ENCODE results near the gene RABEP2.
"Not testable (repeated sequence)": the region's sequence is repeated elsewhere in the genome, so short reads cannot be mapped to it uniquely, and the experiment has no call there.

The RABEP2 gene

DNA sequence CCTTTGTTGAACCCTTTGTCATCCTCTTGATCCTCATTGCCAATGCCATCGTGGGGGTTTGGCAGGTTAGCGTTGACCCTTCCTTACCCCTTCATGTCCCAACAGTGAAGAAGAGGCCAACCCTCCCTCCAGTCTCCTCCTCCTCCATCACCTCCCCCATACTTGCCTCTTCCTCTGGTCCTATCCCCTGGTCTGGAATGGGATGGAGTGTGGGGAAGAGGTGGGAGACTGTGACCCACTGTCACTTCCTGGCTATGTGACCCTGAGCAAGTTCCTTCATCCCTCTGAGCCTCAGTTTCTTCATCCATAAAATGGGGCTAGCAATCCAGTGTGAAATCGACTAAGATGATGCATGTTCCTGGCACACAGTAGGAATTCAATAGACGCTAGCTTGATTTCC is 44.1 kb downstream of the RABEP2 start:
- no peak for FAIRE-seq
- no peak for DNase-seq (ENCODE audit: insufficient read length, low spot score)

DNA sequence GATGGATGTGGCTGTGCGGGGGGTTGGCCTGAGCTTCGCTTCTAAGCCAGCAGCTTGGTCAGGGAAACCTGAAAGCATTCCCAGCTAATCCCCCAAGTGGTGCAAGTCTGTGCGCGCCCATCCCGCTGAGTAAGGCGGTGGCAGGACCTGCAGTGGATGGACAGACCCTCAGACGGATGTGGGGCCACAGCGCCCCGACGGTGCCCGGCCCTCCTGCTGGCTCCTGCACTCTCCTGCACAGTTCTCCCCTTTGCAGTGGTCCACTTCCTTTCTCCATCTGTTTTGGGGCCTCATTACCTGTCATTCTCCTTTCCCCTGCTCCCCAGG is 44.5 kb downstream of the RABEP2 start:
- FAIRE-seq (no peak), DNase-seq (ENCODE audit: insufficient read length, low spot score) (no peak)

DNA sequence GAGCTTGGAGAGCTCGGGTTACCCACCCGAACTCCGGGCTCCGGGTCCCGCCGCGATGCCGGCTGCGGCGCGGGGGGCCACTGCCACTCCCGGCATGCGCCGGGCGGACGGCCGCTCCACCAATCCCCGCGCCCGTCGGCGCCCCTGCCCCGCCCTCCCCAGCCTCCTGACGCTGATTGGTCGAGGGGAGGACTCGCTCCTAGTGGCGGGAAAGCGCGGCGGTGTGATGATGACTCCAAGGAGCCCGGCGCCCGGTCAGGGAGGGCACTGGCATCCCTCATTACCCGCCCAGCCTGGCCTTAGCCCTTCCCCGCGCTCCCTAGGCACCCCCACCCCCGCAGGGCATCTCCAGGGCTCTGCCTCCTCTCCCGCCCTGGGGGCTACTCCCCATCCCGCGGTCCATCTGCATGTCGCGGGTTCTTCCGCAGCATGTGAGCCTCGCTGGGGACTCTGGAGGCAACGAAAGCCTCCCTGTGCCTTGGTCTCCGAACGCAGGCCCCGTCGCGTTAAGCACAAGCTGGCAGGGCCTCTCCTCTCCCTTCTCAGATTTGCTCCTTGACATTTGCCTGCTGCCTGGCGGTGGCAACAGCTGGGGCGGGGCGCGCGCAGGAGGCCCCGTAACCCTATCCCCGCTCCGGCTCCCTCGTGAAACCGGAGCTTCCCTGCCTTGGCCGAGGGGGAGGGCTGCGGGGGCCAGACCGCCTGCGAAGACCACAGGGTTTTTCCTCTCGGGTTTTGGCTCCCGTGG is 45.0 kb downstream of the RABEP2 start:
- peak; percentile 97 for FAIRE-seq

DNA sequence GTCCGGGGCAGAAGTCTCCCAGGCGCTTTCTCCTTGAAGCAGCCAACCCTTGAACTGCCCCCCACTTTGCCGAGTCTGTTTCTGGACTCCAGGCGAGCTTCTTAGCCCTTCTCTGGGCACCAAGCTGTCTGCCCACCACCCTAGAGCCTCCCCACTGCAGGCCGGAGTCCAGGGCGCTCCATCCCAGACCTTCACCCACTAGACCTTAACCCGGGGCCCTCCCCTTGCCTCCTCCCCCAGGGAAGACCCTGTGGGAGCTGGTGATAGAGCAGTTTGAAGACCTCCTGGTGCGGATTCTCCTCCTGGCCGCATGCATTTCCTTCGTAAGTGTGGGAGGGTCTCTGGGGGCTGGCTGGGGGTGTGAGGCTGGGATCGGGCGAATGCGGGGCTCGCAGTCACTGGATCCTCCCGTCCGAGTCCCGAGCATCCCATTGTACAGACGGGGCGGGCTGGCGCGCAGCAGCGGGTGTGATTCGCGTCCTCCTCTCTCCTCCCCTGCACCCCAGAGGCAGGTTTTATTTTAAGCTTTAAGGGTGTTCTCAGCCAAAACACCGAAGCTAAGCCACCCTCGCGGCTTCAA is 45.7 kb downstream of the RABEP2 start:
- FAIRE-seq (peak; percentile 4), DNase-seq (ENCODE audit: insufficient read length, low spot score) (no peak)

More for the DNA sequence above, 45.0 kb downstream of the RABEP2 start:
- DNase-seq (ENCODE audit: insufficient read length, low spot score), result peak; percentile 98

DNA sequence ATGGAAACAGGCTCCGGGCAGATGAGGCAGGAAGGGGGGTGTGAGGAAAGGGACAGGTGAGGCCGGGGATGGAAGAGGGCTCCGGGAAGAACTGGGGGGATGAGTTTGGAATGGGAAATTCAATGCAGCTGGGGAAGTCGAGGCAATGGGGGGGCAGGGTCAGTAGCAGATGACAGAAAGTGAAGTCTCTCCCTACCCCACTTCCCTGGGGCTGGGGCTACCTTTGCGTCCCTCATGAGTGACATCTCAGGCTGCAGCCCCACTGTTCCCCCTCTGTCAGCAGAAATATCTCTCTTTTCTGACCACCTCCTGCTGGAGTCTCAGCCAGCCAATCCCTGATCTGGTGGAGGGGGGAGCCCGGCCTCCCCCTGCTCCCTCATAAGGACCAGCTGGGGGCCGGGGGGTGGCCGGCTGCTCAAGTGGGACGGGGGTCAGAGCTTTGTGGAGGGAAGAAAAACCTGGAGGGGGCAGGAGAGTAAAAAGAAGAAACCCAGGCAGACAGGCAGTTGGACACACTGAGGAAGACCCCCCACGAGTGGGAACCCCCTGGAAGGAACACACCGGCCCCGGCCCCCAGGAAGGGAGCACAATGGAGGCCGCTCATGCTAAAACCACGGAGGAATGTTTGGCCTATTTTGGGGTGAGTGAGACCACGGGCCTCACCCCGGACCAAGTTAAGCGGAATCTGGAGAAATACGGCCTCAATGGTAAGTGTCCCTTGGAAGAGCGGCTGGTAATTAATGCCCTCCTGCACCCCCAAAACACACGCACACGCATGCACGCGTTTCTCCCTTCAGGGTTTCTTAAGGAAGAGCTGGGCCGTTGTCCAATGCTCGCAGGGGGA is 46.7 kb downstream of the RABEP2 start, which contains the start of gene ATP2A1:
Gene ATP2A1, plus strand, starts transcription at position 406 of the 844 bp plus-strand sequence. Its CDS starts 184 bp downstream, at position 590.
- no peak for FAIRE-seq
- no peak for DNase-seq (ENCODE audit: insufficient read length, low spot score)

DNA sequence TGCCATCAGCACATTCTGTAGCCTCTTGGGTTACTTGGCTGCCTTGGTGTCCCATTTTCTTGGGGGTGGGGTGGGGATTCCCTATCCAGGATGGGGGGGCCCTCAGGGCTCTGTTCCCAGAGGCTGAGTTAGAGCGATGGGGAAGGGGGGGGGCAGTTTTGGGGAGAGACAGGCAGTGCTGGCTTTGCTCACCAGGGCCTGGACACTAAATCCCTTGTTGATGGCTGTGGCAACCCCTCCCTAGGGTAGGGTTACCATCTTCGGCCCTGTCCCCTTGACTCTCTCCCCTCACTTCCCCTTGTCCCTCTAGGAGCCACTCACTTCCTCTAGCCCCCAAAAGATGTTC is 47.4 kb downstream of the RABEP2 start:
- DNase-seq (ENCODE audit: insufficient read length, low spot score) (no peak), FAIRE-seq (no peak)

- no peak for DNase-seq (ENCODE audit: insufficient read length, low spot score)
- no peak for FAIRE-seq
These were observed 47.9 kb downstream of the RABEP2 start for GRCh38 chr16:28876973-28877654.

DNA sequence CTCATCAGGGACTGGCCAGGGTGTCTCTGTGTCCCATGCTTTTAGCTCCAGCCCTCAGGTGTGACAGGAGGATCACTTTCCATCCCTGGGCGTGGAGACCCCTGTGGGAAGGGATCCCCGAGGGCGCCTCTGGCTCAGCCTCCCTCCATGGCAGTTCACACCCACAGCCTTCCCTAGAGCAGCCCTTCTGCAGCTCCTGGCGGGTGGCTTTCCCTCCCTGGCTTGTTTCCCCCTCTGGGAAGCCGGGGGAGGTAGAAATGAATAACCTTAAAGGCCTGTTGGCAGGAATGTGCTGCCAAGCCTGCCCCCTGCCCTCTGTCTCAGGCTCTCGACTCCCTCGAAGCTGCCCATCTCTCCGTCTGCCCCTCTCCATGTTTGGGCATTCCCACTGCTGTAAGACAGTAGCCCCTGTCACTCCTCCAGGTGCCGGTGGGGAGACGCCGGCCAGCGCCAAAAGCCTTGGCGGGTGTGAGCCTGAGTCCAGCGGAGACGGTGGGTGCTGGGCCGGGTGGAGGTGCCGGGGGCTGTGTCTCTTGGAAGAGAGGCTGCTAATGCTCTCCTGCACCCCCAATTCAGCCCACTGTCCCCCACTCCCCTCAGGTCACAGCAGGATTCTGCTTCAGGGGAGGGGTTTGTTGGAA is 48.9 kb downstream of the RABEP2 start:
- DNase-seq (ENCODE audit: insufficient read length, low spot score), result no peak
- FAIRE-seq, result no peak

- DNase-seq (ENCODE audit: insufficient read length, low spot score) (no peak), FAIRE-seq (no peak)
These were observed 49.7 kb downstream of the RABEP2 start for GRCh38 chr16:28875134-28876018.

DNA sequence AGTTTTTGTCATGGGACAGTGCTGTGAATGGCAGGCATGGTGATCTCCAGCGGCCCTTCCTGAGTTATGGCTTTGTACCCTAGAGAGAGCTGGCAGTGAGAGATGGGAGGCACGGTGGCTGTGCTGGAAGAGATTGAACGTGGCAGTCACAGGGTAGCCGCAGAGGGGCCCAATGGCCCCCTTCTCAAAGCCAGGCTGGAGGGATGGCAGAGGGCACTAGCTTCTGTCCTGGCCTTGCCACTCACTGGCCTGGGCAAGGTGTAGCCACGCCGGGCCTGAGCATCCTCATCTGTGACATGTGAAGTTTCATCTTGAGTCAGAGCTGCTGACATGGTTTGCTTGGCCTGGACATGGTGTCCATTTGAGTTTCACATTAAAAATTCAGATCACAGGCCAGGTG is 50.6 kb downstream of the RABEP2 start:
- FAIRE-seq, result no peak
- DNase-seq (ENCODE audit: insufficient read length, low spot score), result no peak

GRCh38 chr16:28873543-28874201 is 51.4 kb downstream of the RABEP2 start:
- peak; percentile 35 for FAIRE-seq
- DNase-seq (ENCODE audit: insufficient read length, low spot score), result peak; percentile 73

- DNase-seq (ENCODE audit: insufficient read length, low spot score) (no peak), FAIRE-seq (no peak)
These were observed 52.1 kb downstream of the RABEP2 start for GRCh38 chr16:28872952-28873351.

GRCh38 chr16:28869201-28869600 is 55.8 kb downstream of the RABEP2 start:
- FAIRE-seq, result no peak
- DNase-seq (ENCODE audit: insufficient read length, low spot score), result no peak

DNA sequence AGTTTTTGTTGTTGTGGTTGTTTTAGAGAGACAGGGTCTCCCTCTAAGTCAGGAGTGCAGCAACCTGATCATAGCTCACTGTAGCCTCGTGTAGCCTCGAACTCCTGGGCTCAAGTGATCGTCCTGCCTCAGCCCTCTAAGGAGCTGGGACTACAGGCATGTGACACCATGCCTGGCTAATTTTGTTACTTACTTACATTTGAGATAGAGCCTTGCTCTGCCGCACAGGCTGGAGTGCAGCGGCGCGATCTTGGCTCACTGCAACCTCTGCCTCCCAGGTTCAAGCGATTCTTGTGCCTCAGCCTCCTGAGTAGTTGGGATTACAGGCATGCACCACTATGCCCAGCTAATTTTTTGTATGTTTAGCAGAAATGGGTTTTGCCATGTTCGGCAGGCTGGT is 57.4 kb downstream of the RABEP2 start:
- FAIRE-seq; DNase-seq (ENCODE audit: insufficient read length, low spot score): not testable (repeated sequence)

DNA sequence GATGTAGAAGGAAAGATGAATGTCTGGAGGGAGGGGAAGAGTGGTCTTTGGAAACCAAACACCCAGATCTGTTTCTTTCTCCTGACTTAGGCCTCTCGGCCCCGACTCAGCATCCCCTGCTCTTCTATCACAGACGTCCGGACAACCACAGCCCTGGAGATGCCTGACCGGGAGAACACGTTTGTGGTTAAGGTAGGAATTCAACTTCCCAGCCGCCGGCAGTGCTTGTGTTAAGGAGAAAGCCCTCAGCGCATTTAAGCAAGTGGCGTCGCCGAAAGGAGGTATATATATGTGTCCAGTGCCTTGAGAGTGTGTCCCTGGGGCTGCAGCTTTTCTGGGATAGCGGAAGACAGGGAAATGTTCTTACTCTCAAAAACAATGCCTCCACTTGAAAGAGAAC is 57.8 kb downstream of the RABEP2 start:
- DNase-seq (ENCODE audit: insufficient read length, low spot score) (no peak), FAIRE-seq (no peak)

GRCh38 chr16:28866454-28866804 is 58.6 kb downstream of the RABEP2 start:
- FAIRE-seq (no peak), DNase-seq (ENCODE audit: insufficient read length, low spot score) (no peak)

- no peak for DNase-seq (ENCODE audit: insufficient read length, low spot score)
These were observed 59.1 kb downstream of the RABEP2 start for GRCh38 chr16:28865722-28866453.

DNA sequence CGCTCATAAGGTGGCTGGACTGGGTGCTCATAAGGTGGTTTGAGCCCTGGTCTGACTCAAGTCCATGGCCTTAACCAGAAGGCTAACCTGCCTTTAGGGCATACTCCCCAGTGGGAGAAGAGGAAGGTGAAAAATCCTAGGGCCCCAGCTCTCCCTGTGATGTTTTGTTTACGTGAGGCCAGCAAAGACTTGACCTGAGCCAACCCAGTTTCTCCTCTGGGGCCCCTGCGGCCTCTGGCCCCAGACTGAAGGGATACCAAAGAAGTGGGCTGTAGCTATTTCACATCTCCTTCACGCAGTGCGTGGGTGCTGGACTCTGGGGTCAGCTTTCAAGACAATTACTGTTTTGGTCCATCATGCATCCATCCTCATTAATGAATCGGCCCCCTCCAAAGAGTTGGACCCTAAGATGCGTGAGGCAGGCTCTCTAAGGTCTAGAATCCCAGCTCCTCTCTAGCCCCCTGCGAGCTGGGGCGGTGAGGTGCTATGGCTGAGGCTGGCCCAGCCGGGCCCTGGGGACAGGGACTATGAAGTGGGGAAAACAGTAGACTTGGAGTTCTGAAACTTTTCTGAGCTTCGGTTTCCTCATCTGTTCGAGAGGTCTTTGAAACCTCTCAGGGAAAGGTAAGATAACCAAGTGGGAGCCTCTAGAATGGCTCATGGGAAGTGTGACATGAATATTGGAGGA is 59.9 kb downstream of the RABEP2 start:
- FAIRE-seq (no peak), DNase-seq (ENCODE audit: insufficient read length, low spot score) (no peak)

More at GRCh38 chr16:28865722-28866453, 59.1 kb downstream of the RABEP2 start:
- no peak for FAIRE-seq
